HG03135 (cell line): ENCODE data around the gene DVL1.
"Not testable (repeated sequence)": the region's sequence is repeated elsewhere in the genome, so short reads cannot be mapped to it uniquely, and the experiment has no call there.

Experiments used
- ATAC-seq: cut with Tn5 transposase; IDR thresholded peaks from one replicate; pipeline ENCODE4 v1.9.1; 2021; ENCODE audit warnings: mild to moderate bottlenecking, moderate library complexity; ENCODE audit not compliant: unreplicated experiment

DVL1 gene

DNA sequence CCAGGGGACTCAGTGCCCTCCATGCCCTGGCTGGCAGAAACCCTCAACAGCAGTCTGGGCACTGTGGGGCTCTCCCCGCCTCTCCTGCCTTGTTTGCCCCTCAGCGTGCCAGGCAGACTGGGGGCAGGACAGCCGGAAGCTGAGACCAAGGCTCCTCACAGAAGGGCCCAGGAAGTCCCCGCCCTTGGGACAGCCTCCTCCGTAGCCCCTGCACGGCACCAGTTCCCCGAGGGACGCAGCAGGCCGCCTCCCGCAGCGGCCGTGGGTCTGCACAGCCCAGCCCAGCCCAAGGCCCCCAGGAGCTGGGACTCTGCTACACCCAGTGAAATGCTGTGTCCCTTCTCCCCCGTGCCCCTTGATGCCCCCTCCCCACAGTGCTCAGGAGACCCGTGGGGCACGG, 21.0 kb downstream of the DVL1 start:
- no peak for ATAC-seq

- ATAC-seq, result no peak
Observed at GRCh38 chr1:1327291-1327690, 21.9 kb downstream of the DVL1 start.

- no peak for ATAC-seq
Observed at GRCh38 chr1:1326075-1326605, 23.1 kb downstream of the DVL1 start.

GRCh38 chr1:1325288-1326074, 23.7 kb downstream of the DVL1 start:
- ATAC-seq, result peak; percentile 7

GRCh38 chr1:1324524-1325287, 24.5 kb downstream of the DVL1 start, which contains the start of the genes CPTP and INTS11:
Gene CPTP (plus strand): TSS chr1:1324802. CDS start chr1:1326911, 2,109 bp downstream.
Gene INTS11 (minus strand): TSS chr1:1324660. CDS start chr1:1324608, 52 bp downstream.
- peak; percentile 61 for ATAC-seq

DNA sequence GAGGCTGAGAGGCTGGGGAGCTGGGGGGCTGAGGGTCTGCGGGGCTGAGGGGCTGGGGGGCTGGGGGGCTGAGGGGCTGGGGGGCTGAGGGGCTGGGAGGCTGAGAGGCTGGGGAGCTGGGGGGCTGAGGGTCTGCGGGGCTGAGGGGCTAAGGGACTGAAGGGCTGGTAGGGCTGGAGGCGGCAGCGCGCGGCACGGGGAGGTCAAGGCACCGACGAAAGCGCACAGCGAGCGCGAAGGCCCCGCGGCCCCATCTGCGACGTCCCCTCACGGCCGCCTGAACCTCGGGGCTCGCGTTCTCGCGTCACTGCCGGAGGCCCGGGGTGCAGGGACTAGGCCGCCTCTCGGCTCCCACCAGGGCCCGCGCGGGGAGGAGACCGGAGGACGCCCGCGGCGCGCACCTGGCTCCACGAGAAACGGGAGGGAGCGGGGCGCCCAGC, 25.1 kb downstream of the DVL1 start:
- peak; percentile 29 for ATAC-seq

GRCh38 chr1:1322952-1323351, 26.3 kb downstream of the DVL1 start:
- ATAC-seq, result no peak

DNA sequence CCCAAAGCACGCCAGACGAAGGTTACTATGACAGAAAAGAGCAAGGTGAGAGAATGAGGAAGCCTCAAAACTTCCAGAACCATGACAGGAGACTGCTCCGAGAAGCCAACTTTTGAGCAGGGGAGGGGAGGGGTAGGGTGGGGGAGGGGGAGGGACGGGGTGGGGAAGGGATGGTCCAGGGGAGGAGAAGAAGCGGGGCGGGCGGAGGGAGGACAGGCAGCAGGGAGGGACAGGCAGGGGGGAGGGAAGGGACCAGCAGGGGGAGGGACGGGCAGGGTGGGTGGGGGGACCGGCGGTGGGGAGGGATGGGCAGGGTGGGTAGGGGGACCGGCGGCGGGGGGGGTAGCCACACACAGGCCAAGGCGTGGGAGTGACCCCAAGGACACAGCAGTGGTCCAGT, 26.8 kb downstream of the DVL1 start:
- no peak for ATAC-seq

GRCh38 chr1:1321477-1321876, 27.7 kb downstream of the DVL1 start:
- no peak for ATAC-seq

DNA sequence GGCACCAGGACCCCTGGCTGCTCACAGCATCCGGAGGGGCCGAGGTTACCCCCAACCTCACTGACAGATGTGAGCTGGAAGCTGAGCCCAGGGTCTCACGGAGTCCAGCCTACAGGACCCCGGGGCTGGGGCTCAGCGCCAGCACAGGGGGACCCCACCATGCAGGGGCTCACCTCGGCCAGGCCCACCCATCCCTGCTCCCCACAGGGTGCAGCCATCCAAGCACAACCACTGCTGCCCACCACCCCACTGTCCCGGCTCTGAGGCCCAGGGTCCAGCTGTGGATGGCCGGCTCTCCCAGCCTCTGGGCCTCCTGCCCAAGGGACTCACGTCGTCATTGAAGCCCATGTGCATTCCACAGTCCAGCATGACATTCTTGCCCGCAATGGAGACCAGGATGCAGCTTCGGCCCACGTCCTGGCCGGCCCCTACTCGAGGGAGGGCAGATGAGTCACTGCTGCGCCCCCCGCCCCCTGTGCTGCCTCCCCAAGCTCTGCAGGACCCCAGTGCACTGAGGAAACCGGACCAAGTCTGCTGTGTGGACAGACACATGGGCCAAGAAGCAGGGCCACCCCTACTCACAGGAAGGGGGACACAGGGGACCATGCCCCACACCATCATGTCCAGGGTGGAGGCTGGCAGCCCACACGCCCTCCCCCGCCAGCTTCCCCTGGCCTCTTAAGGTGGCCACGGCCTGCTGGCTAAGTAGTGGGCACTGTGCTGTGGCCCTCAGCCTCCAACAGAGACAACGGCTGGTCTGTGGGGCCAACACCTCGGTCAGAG, 28.4 kb downstream of the DVL1 start:
- no peak for ATAC-seq

- ATAC-seq, result no peak
Observed at GRCh38 chr1:1319646-1319941, 29.6 kb downstream of the DVL1 start.

- ATAC-seq, result no peak
Observed at GRCh38 chr1:1318777-1319645, 30.2 kb downstream of the DVL1 start.

DNA sequence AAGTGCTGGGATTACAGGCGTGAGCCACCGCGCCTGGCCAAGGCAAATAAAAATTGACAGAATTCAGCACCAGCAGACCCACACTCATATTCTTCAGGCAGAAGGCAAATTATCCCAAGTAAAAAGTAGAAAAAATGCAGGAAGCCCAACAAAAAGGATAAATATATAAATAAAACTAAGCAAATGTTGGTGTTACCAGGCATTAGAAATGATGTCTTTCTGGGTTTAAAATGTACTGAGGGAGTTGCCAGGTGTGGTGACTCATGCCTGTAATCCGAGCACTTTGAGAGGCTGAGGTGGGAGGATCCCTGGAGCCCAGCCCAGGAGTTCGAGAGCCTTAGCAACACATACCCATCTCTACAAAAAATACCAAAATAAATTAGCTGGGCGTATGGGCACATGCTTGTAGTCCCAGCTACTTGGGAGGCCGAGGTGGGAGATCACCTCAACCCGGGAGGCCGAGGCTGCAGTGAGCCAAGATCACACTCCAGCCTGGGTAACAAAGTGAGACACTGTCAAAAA, 31.0 kb downstream of the DVL1 start:
- no peak for ATAC-seq

DNA sequence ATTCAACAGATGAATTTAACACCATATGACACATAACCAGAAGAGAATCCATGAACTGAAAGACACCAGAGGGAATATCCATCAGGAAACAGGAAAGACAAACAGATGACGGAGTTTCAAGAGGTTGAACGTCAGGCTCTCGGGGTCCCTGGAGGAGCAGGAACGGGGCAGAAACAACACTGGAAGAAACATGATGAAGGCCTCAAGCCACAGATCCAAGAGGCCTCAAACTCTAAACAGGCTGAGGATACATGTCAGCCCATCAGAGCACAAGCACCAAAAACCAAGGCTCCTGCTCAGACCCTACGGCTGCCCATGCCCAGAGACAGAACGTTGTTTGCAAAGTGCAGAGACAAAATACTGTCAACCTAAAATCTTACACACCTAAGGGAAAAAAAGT, 31.8 kb downstream of the DVL1 start:
- no peak for ATAC-seq

GRCh38 chr1:1316199-1316598, 33.0 kb downstream of the DVL1 start:
- not testable (repeated sequence) for ATAC-seq

- ATAC-seq, result no peak
Observed at GRCh38 chr1:1315435-1315954, 33.7 kb downstream of the DVL1 start.

DNA sequence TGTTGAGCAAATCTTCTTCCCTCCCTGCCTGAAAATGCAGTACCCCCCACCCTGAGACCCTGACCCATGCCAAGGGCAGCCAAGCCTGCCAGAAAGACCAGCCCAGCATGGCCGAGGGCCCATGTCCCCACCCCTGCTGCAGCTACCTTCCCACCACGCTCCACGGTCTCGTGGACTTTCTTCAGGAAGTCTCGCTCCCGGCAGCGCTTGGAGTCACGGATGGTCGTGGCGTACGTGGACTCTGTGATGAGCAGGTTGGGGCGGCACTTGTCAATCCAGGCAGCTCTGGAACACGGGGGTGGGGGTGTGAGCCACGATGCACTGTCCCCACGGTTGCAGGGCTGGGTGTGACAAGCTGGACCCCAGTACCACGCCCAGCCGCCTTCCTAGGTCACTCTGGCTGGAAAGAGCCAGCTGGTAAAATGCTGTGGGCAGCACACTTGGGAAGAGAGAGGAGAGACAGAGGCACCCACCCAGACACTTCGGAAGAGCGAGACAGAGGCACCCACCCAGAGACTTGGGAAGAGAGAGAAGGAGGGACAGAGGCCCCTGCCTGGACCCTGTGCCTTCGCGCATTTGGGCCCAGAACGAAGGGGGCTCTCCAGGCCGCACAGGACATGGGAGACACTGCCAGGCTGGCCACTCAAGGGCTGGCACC, 34.4 kb downstream of the DVL1 start:
- no peak for ATAC-seq

DNA sequence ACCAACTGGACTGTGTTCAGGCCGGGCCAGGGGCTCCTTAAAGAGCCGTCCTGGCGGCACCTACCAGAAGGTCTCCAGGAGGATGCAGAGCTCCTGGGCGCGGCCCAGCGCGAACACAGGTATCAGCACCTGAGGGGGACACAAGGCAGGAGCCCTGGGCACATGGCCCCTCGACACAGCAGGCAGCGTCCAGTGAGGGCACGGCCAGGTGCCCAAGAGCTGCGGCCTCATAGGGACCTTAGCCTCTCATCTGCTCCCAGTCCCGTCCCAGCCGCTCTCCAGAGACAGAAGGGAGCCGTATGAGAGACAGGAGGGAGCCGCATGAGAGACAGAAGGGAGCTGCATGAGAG, 35.0 kb downstream of the DVL1 start:
- ATAC-seq, result no peak

DNA sequence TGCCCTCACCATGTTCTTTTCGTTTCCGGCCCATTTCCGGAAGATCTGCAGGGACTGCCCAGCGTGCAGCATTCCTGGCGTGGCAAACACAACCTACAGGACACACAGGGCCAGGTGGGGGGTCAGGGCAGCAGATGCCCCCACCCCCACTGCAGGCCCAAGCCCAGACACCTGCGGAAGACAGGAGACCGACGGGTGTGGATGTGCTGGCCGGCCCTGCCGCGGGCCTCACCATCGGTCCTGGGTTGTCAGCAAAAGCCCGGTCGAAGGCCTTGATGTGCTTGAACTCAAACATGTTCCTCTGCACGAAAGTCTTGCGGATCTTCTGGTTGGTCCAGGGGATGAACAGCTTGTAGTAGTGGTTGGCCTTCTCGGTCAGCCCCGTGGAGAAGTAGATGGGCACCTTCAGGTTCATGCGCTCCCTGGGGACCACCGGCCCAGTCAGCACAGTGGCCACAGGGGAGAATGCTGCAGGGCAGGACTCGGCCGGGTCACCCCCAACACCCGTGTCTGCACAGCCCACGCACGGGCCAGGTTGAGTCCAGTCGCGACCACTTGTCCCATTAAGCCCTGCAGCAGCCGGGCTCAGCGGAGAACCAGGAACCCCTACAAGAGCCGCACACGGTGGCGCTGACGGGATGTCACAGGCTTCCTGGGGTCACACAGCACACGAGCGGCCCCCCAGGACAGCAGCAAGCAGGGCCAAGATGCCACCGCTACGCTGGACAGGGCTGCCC, 35.5 kb downstream of the DVL1 start:
- no peak for ATAC-seq
